HAP-1 (cell line): ENCODE data around the gene PECR.
"Not testable (repeated sequence)": the region's sequence is repeated elsewhere in the genome, so short reads cannot be mapped to it uniquely, and the experiment has no call there.

ENCODE experiments used
- DNase-seq, 2 experiments: peaks; one replicate each; pipeline ENCODE4 v3.0.0-alpha.2; 2016 to 2020; ENCODE audit warnings: low spot score in 2 of 2
- H3K27me3 ChIP-seq: fragments of 250-450 bp; sonication (Bioruptor Pico); 2 replicates; pipeline ENCODE4 v1.5.1; 2020; ENCODE audit warnings: low read depth, mild to moderate bottlenecking, moderate library complexity
- H3K36me3 ChIP-seq: fragments of 250-450 bp; sonication (Bioruptor Pico); replicated peaks from 2 replicates; pipeline ENCODE4 v1.5.1; 2020; ENCODE audit warnings: mild to moderate bottlenecking
- H3K4me1 ChIP-seq: fragments of 250-450 bp; sonication (Bioruptor Pico); 2 replicates; pipeline ENCODE4 v1.5.1; 2020; ENCODE audit warnings: mild to moderate bottlenecking
- H3K4me3 ChIP-seq: fragments of 250-450 bp; sonication (Bioruptor Pico); 2 replicates; pipeline ENCODE4 v1.5.1; 2020; ENCODE audit warnings: mild to moderate bottlenecking, moderate library complexity
- H3K9me3 ChIP-seq: fragments of 250-450 bp; sonication (Bioruptor Pico); 2 replicates; pipeline ENCODE4 v1.5.1; 2020; ENCODE audit warnings: mild to moderate bottlenecking, moderate library complexity
- in situ Hi-C: fragments of 300-500 bp; cut with MboI; formaldehyde crosslinking; loops from 3 replicates; pipeline ENCODE4 v1.14.3; 2020; ENCODE audit warnings: low sequenced_read_pairs, inconsistent platforms, mixed read lengths

PECR gene

DNA sequence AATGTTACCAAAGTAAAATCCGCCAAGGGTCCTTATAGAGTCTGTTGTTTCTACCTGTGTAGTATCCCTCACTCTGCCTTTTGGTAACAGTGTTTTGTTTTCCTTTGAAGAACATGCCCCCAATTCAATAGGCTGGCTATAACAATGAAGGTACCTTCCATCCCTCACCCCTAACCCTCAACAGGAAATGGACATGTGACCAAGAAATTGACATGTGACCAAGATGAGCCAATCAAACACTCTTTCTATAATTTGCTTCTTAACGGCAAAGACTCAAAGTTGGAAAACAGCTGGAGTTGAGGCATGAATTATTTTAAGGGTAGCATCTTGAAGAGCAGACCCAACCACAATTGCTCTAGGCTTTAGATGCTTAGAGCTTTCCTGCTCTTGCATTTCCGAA lies 62.9 kb downstream of the PECR start:
- Histone ChIP-seq H3K27me3 (no peaks in the 10 kb centered on the region), H3K4me3 (no peak overlapping the region), H3K36me3 (no peaks in the 10 kb centered on the region), H3K4me1 (peaks cover 2% of the 10 kb centered on the region), H3K9me3 (no peaks in the 10 kb centered on the region)
- no peak for DNase-seq
- in situ Hi-C loops, result no loop called here

DNA sequence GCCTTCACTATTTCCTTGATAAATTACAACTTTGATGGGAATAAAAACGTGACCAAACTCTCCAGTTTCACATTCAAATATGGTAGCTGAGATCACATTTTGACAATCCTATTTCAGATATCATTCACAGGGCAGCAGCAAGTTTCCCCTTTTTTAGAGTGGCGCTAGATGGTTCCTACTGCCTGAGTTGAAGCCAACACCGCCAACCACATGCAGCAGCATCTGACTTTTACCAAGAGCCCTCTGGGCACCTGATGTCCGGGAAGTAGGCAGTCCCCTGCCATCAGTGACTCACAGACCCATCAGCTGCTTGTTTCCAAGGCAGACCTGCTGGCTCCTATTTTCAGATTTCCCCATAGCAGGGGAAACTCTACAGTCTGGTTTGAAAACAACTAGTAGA lies 64.2 kb downstream of the PECR start:
- peaks cover 5% of the 10 kb centered on the region for H3K4me1 ChIP-seq
- no peaks in the 10 kb centered on the region for H3K27me3 ChIP-seq
- H3K4me3 ChIP-seq, result no peak overlapping the region
- no peak for DNase-seq
- no peaks in the 10 kb centered on the region for H3K9me3 ChIP-seq
- H3K36me3 ChIP-seq, result no peaks in the 10 kb centered on the region
- in situ Hi-C loops, result no loop called here

DNA sequence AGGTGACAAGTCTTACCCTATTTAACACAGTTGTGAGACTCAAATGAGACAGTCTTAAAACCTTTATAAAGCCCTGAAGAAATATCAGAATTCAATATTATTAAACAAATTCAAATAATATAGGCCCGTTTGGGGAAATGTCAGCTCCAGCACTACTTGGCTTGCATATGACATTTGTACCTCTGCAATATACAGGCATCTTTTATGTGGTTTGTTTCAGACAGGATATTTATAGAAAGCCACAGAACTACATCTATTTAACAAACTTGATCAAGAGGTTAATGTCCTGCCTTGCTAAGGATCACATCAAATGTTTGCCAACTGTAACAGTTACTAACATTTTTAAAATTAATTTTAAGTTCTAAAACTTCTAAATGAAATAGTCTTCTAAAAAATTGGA lies 65.0 kb downstream of the PECR start:
- in situ Hi-C loops, result no loop called here
- H3K4me3 ChIP-seq, result no peak overlapping the region
- peaks cover 13% of the 10 kb centered on the region for H3K4me1 ChIP-seq
- DNase-seq, result no peak
- no peaks in the 10 kb centered on the region for H3K36me3 ChIP-seq
- no peaks in the 10 kb centered on the region for H3K9me3 ChIP-seq
- no peaks in the 10 kb centered on the region for H3K27me3 ChIP-seq

DNA sequence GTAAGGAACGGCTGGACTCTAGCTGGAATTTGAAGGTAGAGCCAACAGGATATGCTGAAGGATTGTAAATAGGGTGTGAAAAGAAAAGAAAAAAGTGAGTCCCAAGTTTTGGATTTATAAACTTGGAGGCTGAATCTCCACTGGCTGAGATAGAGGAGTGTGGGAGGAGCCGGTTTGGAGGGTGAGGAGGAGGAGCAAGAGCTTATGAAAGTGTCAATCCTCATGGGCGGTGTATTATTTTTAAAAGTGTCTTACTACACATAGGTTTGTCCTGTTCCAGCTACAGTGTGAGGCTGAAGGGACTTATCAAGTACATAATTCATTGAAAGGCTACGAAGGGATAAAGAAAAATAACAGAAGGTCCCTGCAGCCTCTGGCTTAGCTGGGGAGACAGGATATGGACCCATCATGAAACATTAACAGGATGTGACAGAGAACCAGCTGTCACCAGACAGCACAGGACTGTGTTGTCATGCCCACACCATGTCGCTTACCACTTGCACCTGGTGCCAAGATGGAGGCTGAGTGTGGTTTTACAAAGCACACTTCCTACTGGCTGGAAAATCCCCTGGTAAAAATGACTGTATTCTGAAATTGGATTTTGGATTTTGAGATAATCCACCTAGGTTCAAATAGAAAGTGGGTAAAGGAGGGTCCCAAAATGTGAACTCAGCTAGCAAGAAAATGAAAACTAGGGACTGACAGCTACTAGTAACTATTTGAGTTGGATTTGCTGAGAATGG lies 65.7 kb downstream of the PECR start:
- H3K9me3 ChIP-seq, result no peaks in the 10 kb centered on the region
- H3K36me3 ChIP-seq, result no peaks in the 10 kb centered on the region
- no peak for DNase-seq
- H3K4me1 ChIP-seq, result peaks cover 14% of the 10 kb centered on the region
- in situ Hi-C loops, result no loop called here
- H3K27me3 ChIP-seq, result no peaks in the 10 kb centered on the region
- H3K4me3 ChIP-seq, result no peak overlapping the region

- Histone ChIP-seq H3K36me3 (no peaks in the 10 kb centered on the region), H3K4me1 (peaks cover 14% of the 10 kb centered on the region), H3K4me3 (no peak overlapping the region), H3K9me3 (no peaks in the 10 kb centered on the region), H3K27me3 (no peaks in the 10 kb centered on the region)
- in situ Hi-C loops, result no loop called here
- no peak for DNase-seq
These were observed 66.6 kb downstream of the PECR start for GRCh38 chr2:216014986-216015385.

GRCh38 chr2:216014006-216014405 lies 67.6 kb downstream of the PECR start:
- Histone ChIP-seq H3K9me3 (no peaks in the 10 kb centered on the region), H3K4me3 (no peak overlapping the region), H3K27me3 (no peaks in the 10 kb centered on the region), H3K4me1 (peaks cover 14% of the 10 kb centered on the region), H3K36me3 (no peaks in the 10 kb centered on the region)
- in situ Hi-C loops, result no loop called here
- no peak for DNase-seq

DNA sequence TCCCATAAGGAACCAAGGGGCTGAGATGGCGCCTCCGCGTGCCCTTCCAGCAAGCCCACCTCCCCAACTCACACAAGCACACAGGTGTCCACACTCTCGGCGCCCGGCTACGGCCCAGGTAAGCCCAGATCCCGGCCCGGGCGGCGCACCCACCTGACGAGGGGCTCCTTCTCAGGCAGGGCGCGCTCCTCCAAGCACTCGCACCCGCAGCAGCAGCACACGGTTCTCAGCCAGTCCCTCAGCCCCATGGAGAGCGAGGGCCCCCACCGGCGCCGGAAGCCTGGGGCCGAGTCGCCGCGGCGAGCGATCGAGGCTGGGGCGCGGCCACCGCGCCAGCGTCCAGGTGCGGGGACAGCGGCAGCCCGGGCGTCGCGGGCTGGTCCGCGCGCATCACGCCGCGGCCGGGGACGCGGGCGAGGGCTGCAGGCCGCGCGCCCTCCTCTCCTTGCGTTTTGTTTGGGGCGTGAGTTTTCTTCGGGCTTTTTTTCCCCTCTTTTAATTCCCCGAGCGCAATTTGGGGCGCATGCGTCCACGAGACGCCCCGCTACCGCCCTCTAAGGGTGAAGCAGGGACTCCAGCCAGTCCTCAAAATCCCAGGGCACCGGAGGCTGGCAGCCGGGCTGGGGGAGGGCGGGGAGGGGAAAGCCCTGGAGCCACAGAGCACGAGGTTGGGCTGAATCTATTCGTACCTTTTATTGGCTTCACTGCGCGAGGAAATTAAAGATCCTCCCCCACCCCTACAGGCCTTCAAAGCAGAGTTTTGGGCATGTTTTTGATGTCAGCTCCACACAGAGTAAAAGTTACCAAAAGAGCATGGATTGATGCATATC lies 68.3 kb downstream of the PECR start, which contains the start of gene MREG:
MREG (minus strand) TSS at position 472 of the 830 bp plus-strand sequence; CDS start at position 248, 224 bp downstream.
- Histone ChIP-seq H3K27me3 (no peaks in the 10 kb centered on the region), H3K4me1 (peaks cover 14% of the 10 kb centered on the region), H3K36me3 (no peaks in the 10 kb centered on the region), H3K9me3 (no peaks in the 10 kb centered on the region), H3K4me3 (peak within 1 kb of the TSS; percentile 71)
- peak; percentile 80 to 94 for DNase-seq
- in situ Hi-C loops, result no loop called here

DNA sequence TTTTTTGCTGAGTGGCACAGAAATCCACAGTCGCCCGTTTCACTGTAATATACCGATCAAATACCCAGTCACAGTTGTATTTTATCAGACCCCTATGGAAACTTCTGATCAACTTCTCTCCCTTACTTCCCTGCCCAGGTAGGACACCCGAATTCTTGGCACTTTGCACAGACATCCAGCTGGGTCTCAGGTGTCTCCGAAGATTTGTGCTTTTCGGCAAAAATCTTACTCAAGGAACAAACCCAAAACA lies 68.9 kb downstream of the PECR start:
- Histone ChIP-seq H3K4me1 (peaks cover 14% of the 10 kb centered on the region), H3K4me3 (peak overlapping the region; percentile 71), H3K9me3 (no peaks in the 10 kb centered on the region), H3K36me3 (no peaks in the 10 kb centered on the region), H3K27me3 (no peaks in the 10 kb centered on the region)
- in situ Hi-C loops, result no loop called here
- no peak for DNase-seq

DNA sequence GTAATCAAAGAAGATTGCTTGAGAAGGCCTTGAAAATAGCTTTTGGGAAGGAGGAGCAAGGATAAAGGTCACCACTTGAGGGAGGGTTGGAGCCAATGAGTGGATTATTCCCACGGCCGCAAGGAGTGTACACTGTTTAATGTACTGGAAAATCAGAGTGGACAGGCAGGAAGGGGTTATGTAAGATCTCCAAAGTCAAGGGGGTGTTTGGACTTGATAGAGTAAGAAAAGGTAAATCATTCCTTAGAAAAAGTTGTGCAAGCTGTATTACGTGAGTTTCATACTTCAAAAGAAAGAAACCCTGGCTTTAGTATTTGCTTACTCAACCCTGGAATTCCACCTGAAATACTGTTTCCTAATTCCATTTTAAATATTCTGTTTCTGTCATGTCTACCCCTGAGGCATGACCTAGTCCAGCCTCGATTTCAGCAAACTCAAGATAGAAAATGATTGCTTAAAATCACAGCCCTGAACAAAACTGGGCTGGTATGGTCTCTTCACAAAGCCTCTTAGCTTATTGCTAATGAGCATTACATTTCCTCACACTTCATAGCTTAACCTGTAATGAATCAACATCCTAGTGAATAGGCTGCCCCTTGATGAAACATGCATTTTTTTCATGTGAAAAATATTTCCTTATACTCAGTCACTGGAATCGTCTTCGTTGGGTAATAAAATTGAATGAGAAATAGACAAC lies 69.3 kb downstream of the PECR start:
- in situ Hi-C loops, result no loop called here
- Histone ChIP-seq H3K4me3 (peak overlapping the region; percentile 71), H3K36me3 (no peaks in the 10 kb centered on the region), H3K4me1 (peaks cover 14% of the 10 kb centered on the region), H3K27me3 (no peaks in the 10 kb centered on the region), H3K9me3 (no peaks in the 10 kb centered on the region)
- peak; percentile 45 to 52 for DNase-seq

GRCh38 chr2:216009215-216009614 lies 72.4 kb downstream of the PECR start:
- peaks cover 14% of the 10 kb centered on the region for H3K4me1 ChIP-seq
- H3K9me3 ChIP-seq, H3K4me3 ChIP-seq, in situ Hi-C loops, H3K27me3 ChIP-seq, H3K36me3 ChIP-seq, DNase-seq: not testable (repeated sequence)

DNA sequence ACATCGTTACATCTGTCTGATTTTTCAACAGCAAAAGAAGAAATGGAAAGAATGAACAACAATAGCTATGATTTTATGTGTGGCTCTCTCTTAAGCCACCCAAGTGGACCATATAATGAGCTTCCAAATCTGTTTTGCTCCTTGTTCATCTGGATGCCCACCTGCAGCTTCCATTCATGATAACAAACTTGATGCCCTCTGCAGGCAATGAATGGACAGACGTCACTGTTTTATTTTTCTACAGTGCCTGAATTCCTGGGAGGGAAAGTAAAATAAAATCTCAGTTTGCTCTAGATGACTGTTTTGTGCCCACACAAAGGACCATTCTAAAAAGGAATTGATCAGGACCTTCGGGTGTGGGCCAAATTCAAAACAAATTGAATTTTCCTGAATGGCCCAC lies 73.2 kb downstream of the PECR start:
- Histone ChIP-seq H3K4me3 (no peak overlapping the region), H3K4me1 (peaks cover 18% of the 10 kb centered on the region), H3K27me3 (no peaks in the 10 kb centered on the region), H3K9me3 (no peaks in the 10 kb centered on the region), H3K36me3 (no peaks in the 10 kb centered on the region)
- in situ Hi-C loops, result no loop called here
- no peak for DNase-seq

DNA sequence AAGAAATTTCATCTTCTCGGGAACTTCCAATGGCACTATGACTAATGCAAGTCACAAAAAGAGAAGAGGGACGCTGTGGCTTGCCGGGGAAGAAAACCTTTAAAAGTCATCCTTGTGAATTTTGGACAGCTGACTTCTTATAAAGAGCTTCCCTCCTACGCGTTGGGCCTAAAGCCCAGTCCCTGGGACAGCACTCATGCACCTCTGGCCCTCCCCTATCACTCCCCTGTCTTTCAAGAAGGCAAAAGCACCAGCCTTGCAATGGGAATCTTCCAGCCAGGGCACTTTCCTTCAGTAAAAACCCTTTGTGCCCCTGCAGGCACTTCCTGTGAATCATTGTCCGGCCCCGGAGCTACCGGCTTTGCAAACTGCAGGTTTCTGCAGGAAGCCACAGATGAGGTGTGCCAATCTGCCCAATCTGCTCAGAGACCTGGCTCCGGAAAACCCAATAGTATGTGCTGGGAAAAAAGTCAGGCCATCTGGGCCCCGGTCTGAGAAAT lies 75.4 kb downstream of the PECR start:
- Histone ChIP-seq H3K36me3 (no peaks in the 10 kb centered on the region), H3K4me1 (peaks cover 14% of the 10 kb centered on the region), H3K9me3 (no peaks in the 10 kb centered on the region), H3K4me3 (no peak overlapping the region), H3K27me3 (no peaks in the 10 kb centered on the region)
- no peak for DNase-seq
- in situ Hi-C loops, result no loop called here

DNA sequence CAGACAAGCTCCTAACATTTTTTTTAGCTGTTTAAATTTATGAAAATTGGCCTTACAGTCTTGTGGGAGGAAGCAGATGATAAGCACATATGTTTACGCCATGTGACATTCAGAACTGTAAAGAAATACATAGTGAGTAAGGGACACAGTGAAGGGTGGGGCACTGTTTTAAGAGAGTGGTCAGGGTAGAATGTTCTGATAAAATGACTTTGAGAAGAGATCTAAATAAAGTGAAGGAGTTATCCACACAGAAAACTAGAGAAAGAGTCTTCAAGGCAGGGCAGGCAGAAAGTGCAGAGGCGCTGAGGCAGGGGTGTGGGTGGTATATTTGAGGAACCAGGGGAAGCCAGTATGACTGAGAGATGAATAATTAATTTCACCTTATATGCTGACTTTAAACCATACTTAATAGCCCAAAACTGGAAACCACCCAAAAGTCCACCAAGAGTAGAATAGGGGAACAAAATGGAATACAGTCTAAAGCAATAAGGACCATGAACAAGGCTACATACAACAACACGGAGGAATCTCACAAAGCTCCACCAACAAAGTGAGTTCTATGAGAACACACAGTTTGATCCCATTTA lies 76.8 kb downstream of the PECR start:
- no peak overlapping the region for H3K4me3 ChIP-seq
- H3K9me3 ChIP-seq, result no peaks in the 10 kb centered on the region
- H3K36me3 ChIP-seq, result no peaks in the 10 kb centered on the region
- peaks cover 14% of the 10 kb centered on the region for H3K4me1 ChIP-seq
- in situ Hi-C loops, result no loop called here
- DNase-seq, result no peak
- H3K27me3 ChIP-seq, result no peaks in the 10 kb centered on the region
